Stimulated activated CD4-positive, alpha-beta T cell treated with anti-CD3 and anti-CD28 coated beads, Interleukin-15, amount 100 ng/mL, for 24 hours (primary cell): Measurements from ENCODE around the gene MRPL20.
"Not testable (repeated sequence)": the region's sequence is repeated elsewhere in the genome, so short reads cannot be mapped to it uniquely, and the experiment has no call there.

ENCODE experiments used
- DNase-seq: peaks from one replicate; pipeline ENCODE4 v3.0.0-alpha.2; 2020

MRPL20 gene

GRCh38 chr1:1403653-1404052 lies 3.4 kb downstream of the MRPL20 start:
- DNase-seq, result no peak

- DNase-seq, result not testable (repeated sequence)
These were observed 4.1 kb downstream of the MRPL20 start for GRCh38 chr1:1402901-1403392.

- peak; percentile 62 for DNase-seq
These were observed 4.8 kb downstream of the MRPL20 start for GRCh38 chr1:1402072-1402900.

- DNase-seq, result no peak
These were observed 5.6 kb downstream of the MRPL20 start for GRCh38 chr1:1401457-1402010.

GRCh38 chr1:1400576-1401456 lies 6.3 kb downstream of the MRPL20 start:
- DNase-seq, result no peak

- peak; percentile 46 for DNase-seq
These were observed 7.1 kb downstream of the MRPL20 start for GRCh38 chr1:1399872-1400575.

- DNase-seq, result peak; percentile 100
These were observed 7.8 kb downstream of the MRPL20 start, which contains the start of gene CCNL2 for GRCh38 chr1:1399187-1399871. Gene CCNL2, minus strand, starts transcription at chr1:1399335. Its CDS starts 29 bp downstream, at chr1:1399306.

- DNase-seq, result no peak
These were observed 8.4 kb downstream of the MRPL20 start for GRCh38 chr1:1398677-1399186.

- no peak for DNase-seq
These were observed 9.1 kb downstream of the MRPL20 start for GRCh38 chr1:1397839-1398523.

GRCh38 chr1:1395166-1395565 lies 11.9 kb downstream of the MRPL20 start:
- DNase-seq, result no peak

GRCh38 chr1:1394116-1394515 lies 13.0 kb downstream of the MRPL20 start:
- DNase-seq, result no peak

- no peak for DNase-seq
These were observed 13.7 kb downstream of the MRPL20 start for GRCh38 chr1:1393428-1393827.

- DNase-seq, result no peak
These were observed 14.1 kb downstream of the MRPL20 start for GRCh38 chr1:1393014-1393413.

GRCh38 chr1:1391225-1391624 lies 15.9 kb downstream of the MRPL20 start:
- DNase-seq, result no peak

GRCh38 chr1:1390675-1391074 lies 16.4 kb downstream of the MRPL20 start:
- no peak for DNase-seq

GRCh38 chr1:1388078-1388472 lies 19.0 kb downstream of the MRPL20 start:
- no peak for DNase-seq

GRCh38 chr1:1387098-1388077 lies 19.7 kb downstream of the MRPL20 start:
- no peak for DNase-seq

- no peak for DNase-seq
These were observed 21.2 kb downstream of the MRPL20 start for GRCh38 chr1:1385931-1386330.

GRCh38 chr1:1385339-1385738 lies 21.8 kb downstream of the MRPL20 start:
- DNase-seq, result not testable (repeated sequence)

GRCh38 chr1:1381294-1381693 lies 25.8 kb downstream of the MRPL20 start:
- DNase-seq, result no peak
